NCI-H146 treated with DMSO at 0.1 percent for 48 hours (cell line): ENCODE results near the gene PTPRCAP.
"Not testable (repeated sequence)": the region's sequence is repeated elsewhere in the genome, so short reads cannot be mapped to it uniquely, and the experiment has no call there.

Source experiments
- DNase-seq: peaks from one replicate; lab custom pipeline; 2025; ENCODE audit not compliant: unreplicated experiment; lab: John Stamatoyannopoulos, UW

The PTPRCAP gene

DNA sequence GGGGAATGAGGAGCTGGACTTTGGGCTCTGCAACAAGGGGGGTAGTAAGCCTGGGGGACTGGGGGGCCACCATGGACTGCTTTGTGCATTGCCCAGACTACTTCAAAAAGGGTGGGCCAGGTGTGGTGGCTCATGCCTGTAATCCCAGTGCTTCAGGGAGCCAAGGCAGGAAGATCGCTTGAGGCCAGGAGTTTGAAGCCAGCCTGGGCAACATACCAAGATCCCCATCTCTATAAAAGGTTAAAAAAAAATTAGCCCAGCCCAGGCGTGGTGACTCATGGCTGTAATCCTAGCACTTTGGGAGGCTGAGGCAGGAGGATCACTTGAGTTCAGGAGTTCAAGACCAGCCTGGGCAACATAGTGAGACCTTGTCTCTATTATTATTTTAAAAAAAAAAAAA lies 28.0 kb upstream of the PTPRCAP start:
- not testable (repeated sequence) for DNase-seq

GRCh38 chr11:67465189-67465510 lies 27.7 kb upstream of the PTPRCAP start:
- DNase-seq: peak; percentile 29

DNA sequence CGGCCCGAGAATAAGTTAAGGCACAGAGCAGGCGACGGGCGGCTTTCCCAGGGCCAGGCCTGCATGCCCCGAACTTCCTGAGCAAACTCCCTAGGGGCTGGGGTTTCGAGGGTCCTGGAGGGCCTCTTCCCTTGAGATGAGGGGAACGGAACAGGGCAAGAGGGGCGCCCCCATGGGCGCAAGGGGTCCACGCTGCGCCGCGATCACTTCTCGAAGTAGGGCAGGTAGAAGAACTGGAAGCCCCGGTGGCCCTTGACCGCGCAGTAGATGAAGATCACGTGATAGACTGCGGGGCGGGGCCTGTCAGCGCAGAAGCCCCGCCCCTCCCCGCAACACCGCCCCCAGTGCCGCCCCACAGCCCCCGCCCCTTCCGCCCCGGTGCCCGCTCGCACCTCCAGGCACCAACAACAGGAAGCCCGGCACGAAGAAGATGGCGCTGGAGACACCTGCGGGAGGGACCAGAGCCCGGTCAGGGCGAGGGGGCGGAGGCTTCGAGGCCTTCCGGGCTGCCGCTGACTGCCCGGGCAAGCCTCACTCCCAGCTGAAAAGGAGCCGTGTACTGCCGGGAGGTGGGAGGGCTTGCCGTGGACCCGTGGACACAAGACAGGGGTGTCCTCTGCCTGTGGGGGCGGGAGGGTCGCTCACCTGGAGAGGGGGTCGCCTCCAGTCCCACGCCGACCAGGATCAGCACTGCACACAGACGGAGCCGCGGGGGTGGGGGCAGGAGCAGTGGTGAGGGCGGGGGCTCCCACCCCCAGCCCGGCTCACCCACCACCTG lies 27.1 kb upstream of the PTPRCAP start:
- peak; percentile 95 for DNase-seq

- DNase-seq: no peak
Measured at GRCh38 chr11:67463680-67464410, 26.4 kb upstream of the PTPRCAP start.

DNA sequence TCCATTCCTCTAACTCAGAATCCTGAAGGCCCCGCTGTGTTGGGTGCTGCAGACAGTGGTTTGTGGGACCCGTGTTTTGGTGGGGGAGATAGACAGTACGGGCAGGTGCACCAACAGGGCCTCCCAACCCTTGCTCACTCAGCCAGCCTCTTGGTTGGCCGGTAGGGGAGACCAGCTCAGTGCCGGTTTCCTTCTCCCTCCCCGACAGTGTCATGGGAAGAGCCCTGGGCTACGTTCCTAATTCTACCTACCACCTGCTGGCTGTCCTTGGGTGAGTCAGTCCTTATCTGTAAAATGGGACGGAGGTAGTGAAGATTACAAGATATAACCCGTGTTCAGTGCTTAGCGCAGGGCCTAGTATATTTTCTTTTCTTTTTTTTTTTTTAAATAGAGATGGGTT lies 25.7 kb upstream of the PTPRCAP start:
- no peak for DNase-seq

GRCh38 chr11:67458266-67458665 lies 20.8 kb upstream of the PTPRCAP start:
- no peak for DNase-seq

DNA sequence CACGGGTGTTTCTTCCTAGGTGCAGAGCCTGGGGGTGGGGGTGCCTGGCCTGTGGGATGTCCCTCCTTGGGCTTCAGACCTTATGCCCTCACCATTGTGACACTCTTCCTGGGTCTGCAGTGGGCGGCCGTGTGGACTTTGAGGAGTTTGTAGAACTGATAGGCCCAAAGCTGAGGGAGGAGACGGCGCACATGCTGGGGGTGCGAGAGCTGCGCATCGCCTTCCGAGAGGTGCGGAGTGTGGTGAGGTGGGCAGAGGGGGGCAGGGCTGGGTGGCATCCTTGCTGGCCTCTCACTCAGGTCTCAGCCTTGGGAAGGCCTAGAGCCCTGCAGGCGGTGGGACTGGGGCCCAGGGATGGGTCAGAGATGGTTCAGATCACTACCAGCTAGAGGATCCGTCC lies 20.0 kb upstream of the PTPRCAP start:
- no peak for DNase-seq

DNA sequence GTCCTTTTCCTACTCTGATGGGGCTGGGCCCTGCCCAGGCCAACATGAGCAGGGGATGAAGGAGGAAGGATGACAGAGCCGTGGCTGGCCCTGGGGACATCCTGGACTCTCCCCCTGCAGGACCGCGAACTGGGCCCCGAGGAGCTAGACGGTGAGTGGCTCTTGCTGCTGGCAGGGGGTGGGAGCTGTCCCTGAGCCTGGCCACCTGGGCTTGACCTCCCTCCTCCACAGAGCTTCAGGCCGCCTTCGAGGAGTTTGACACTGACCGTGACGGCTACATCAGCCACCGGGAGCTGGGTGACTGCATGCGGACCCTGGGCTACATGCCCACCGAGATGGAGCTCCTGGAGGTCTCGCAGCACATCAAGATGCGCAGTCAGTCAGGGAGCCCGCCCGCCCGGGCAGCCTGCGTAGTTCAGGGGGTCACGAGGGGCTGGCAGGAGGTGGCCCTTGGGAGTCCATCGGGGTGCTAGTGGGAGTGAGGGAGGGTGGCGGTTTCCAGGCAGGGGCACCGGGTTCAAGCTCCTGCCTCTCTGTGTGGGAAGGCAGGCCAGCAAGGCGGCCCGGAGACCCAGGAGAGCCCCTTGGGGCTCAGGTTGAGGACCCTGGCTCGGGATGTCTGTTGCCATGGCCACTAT lies 18.7 kb upstream of the PTPRCAP start:
- DNase-seq: no peak

DNA sequence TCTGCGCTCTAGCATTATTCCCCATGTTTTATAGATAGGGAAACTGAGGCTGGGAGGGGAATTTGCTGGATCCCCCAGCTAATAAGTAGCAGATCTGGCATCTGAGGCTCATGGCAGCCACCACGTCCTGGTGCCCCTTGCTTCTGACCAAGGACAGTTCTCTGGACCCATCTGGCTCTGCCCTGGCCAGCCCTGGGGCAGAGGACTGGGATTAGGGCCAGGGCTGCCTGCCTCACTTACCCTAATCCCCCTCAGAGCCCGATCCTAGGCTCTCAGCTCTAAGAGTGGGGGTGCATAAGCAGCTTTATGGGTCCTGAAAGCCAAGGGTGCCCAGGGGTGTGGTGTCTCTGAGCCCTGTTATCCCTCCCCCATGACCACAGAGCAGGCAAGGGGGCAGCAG lies 17.6 kb upstream of the PTPRCAP start, which contains the start of gene CABP4:
Gene CABP4 (plus strand): TSS at position 301 of the 400 bp plus-strand sequence. CDS start 70 bp downstream, at position 371.
- DNase-seq: no peak

DNA sequence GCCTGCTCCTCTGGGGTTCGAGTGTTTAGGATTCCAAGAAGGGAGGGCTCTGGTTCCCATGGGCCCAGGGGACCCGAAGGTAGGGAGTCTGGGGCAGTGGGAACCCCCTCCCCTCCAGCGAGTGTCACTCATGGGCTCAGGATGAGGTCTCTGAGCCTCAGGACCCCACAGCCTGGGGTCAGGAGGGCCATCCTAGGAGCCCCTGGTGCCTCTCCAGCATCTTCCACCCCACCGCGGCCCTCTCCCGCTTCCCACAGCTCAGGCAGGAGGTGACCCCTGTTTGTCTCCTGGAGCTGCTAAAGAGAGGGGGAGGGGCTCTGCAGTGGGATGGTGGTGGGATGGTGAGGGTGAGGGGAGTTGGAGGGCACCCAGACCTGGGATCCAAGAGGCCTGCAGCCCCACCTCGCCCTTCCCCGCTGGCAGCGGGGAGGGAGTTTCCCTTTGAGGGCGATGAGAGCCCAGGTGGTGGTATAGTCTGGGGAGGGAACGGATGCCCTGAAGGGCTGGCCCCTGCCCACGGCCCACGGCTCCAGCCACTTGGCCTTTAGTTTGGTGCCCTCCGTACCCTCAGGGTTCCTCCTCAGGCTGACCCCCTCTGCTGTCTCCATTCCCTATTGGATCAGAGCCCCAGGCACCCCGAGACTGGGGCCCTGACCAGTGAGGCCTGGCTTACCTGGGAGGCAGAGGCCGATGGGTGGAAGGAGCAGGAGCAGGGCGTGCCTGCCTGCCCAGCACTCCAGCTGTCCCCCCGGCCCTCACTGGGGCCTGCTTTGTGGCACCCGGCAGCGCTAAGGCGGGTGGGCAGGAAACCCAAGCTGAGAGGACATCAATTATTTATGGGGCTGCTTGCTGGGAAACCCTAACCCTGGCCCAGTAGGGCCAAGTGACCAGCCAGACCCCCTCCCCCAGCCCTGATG lies 16.6 kb upstream of the PTPRCAP start:
- no peak for DNase-seq

DNA sequence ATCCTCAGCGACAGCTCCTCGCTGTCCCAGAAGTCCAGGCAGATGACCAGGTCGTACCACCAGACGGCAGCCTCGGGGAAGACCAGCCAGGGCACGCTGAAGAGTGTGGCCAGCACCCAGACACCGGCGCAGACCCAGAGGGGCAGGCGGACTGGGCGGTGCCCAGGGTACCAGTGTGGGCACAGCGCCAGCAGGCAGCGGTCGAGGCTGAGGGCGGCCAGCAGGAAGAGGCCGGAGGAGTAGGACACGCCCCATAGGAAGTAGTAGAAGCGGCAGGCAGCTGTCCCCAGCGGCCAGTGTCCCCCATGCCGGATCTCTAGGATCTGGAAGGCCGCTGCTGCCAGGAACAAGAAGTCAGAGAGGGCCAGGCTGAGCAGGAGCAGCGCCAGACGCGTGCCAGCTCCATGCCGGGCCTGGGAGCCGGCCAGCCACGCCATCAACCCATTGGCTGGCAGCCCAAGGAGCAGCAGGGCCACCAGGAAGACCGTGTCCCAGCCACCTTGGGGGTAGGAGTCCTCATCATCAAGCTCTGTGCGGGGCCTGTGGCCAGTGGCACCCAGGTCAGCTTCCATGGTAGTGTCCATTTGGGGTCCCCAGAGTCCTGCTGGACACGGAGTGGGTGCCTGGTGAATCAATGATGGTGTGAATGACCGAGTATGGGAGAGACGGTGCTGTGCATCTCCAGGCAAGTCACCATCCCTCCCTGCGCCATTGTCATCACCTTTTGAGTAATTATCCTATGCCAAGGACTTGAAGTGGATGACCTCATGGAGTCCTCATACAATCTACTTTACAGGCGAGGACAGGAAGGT lies 14.9 kb upstream of the PTPRCAP start, which contains the start of gene GPR152:
Gene GPR152 (minus strand): TSS at position 589 of the 812 bp plus-strand sequence. CDS start 5 bp downstream, at position 584.
- no peak for DNase-seq

GRCh38 chr11:67451658-67451976 lies 14.1 kb upstream of the PTPRCAP start:
- no peak for DNase-seq

DNA sequence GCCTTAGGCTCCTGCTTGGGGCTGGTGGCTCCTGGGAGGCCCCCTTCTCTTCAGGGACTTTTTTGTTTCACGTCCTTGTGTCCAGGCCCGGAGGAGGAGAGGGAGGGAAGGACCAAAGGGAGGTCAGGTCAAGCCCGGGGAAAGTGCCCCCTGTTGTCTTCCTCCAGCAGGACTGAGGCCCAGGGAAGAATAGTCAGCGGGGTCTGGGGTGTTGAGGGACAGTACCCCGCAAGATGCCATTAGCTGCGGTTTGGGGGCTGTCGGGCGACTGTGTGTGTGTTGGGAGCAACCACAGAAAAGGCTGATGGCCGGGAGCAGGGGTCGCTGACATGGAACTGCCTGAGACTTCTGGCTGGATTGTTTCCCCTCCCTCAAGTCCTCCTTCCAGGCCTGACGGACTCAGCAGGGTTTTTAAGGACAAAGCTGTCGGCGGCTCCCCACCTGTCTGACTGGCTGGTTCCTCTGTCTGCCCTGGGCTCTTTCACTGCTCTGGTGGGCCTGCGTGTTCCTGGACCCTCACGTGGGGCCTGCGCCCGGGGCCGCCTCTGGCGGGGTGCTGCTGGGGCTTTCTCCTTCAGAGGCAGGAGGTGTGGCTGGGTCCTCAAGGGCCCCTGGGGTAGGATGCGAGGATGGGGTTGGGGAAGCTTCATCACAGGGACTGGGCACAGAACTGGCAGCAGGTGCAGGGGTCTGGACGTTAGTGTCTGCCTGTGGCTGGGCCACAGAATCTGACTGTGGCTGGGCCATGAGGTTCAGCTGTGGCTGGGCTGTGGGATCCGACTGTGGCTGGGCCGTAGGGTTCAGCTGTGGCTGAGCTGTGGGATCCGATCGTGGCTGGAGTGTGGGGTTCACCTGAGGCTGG lies 13.5 kb upstream of the PTPRCAP start:
- no peak for DNase-seq

DNA sequence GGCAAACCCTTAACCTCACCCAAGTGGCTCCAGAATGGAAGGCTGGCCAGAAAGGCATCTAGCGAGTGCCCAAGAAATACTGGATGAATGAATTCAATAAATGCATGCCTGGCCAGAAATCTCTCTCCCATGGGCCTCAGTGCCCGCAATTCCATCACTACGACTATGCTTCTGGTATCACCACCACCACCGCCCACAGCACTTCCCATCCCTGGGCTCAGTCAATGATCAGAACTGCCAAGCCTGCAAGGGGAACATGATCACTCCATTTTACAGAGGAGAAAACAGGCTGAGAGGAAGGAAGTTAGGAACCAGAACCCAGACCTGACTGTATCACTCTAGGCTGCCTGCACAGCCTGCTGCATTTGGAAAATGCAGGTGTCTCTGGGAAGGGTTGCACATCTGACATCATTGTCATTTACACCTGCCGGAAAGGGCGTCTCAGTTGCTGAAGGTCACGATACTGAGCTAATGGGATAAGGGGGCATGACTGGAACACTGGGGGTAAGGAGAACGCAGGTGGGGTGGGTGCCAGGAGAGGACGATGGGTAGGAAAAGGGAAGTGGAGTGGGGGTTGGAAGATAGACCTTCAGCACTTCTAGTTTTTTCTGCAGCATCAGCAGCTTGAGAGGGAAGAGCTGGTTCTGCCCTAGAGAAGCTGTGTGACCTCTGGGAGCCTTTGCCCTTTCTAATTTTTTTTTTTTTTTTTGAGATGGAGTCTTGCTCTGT lies 11.8 kb upstream of the PTPRCAP start:
- DNase-seq: peak; percentile 23

DNA sequence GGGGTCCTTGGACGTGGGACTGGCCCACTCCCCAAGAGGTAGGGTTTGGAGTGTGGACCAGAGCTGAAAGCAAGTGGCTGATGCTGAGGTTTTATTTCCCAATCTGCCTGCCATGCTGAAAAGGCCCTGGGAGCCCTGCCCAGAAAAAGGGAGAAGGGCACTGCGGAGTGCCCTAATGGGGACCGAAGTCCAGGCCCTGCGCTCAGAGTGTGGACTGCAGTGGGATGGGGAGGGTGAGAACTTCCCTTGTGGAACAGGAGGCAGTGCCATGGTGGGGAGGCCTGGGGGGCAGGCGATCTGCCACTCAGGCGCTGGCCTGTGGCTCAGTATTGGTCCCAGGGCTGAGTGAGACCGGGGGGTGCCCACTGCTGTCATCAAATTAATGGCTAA lies 10.7 kb upstream of the PTPRCAP start:
- DNase-seq: no peak

DNA sequence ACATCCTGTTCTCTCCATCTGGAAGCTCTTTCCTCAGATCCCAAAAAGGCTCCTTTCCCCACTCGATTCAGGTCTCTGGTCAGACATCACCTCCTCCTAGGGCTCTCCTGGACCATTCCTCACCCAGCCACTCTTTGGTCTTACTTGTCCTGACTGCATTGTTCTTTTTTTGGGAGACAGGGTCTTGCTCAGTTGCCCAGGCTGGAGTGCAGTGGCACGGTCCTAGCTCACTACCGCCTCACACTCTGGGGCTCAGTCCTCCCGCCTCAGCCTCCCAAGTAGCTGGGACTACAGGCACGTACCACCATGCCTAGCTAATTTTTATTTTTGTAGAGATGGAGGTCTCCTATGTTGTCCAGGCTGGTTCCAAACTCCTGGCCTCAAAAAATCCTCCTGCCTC lies 8.0 kb upstream of the PTPRCAP start:
- DNase-seq: no peak

DNA sequence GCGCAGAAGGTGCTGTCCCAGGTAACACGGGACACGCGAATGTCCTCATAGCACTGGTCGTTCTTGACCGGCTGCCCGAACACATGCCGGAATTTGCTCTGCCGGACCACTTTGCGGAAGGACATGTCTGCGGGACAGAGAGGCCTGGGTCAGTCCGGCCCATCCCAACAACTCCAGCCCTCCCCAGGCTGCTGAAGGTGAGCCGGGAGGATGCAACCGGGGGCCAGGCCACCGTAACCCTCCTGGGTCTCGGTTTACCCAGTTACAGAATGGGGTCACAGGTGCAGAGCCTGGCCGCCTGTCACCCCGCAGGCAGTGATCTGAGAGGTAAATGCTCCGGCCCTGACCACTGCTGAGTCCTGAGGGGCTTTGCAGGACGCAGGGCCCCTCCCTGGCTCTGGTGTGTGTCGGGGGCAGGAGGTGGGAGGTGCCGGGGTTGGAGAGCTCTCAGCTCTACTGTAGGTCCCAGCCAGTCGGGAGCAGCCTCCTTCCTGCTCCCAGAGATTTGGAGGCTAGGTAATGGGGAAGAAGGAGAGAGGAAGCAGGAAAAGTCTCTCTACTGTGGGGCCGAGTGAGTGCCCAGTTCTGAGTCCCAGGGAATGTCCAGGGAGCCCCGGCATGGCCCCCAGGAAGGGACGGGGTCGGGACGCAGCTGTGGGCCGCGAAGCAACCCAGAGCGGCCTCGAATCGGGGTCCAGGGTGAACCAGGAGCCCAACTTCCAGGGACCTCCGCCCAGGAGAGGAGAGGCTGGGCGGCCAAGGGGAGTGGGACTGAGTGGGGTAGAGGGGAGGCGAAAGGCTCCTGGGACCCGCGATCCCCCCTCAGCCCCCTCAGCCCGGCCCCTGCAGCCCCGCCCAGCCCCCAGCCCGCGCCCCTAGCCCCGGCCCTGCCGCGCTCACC lies 5.3 kb upstream of the PTPRCAP start:
- no peak for DNase-seq
